HG02588 (cell line): ENCODE results near the gene SHB.

Experiments used
- ATAC-seq: cut with Tn5 transposase; IDR thresholded peaks from one replicate; pipeline ENCODE4 v1.9.1; 2021; ENCODE audit warnings: mild to moderate bottlenecking, moderate library complexity; ENCODE audit not compliant: unreplicated experiment

The SHB gene

GRCh38 chr9:37873955-37874354 lies 195.1 kb downstream of the SHB start:
- ATAC-seq, result no peak

DNA sequence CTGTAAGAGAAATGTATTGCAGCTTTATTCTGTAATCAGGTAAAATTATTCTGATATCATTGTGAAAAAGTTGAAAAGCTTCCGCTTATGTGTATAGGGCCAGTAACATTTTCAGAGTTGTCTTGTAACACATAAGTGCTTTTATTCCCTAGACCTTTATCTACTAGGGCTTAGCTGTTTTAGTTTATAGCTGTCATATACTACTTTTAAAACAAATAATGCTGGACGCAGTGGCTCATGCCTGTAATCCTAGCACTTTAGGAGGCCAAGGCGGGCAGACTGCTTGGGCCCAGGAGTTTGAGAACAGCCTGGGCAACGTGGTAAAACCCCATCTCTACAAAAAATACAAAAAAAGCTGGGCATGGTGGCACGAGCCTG lies 198.2 kb downstream of the SHB start:
- no peak for ATAC-seq

- no peak for ATAC-seq
Measured at GRCh38 chr9:37870081-37870798, 198.8 kb downstream of the SHB start.
